B cell (primary cell): ENCODE data around the gene PCDHGB4. TPM values are rescaled to one million over a fixed set of nuclear protein-coding genes. Genes with fewer than 3 reads are reported as not detected.

Experiments
- ATAC-seq: fragments of 200-7000 bp; cut with Tn5 transposase; one replicate; pipeline ENCODE4 v1.10.0; 2021; ENCODE audit warnings: low read depth, mild to moderate bottlenecking, moderate number of reproducible peaks, moderate library complexity
- CTCF ChIA-PET: fragments of 350-600 bp; sonication (Branson Sonifier 250); formaldehyde crosslinking; loops from one replicate; lab custom pipeline; 2021; ENCODE audit warnings: antibody characterized with exemption, inconsistent platforms; lab: Charles Lee
- POLR2A ChIA-PET: fragments of 350-600 bp; sonication (Branson Sonifier 250); formaldehyde crosslinking; loops from one replicate; lab custom pipeline; 2021; ENCODE audit warnings: antibody characterized with exemption; lab: Charles Lee
- DNase-seq: peaks from one replicate; pipeline ENCODE4 v3.0.0; 2013
- H2AFZ ChIP-seq: 2 replicates; pipeline ENCODE4 v1.6.1; 2012; ENCODE audit warnings: mild to moderate bottlenecking, low read depth, low read length; ENCODE audit not compliant: insufficient read depth, poor library complexity, severe bottlenecking
- H3K27ac ChIP-seq, 2 donors: 1 replicate in 1 of 2; 2 replicates in 1 of 2; pipeline ENCODE4 v1.5.1; 2012 to 2013; ENCODE audit warnings: low read length in 2 of 2, mild to moderate bottlenecking in 2 of 2, moderate library complexity in 1 of 2
- H3K27me3 ChIP-seq, 4 experiments: fragments of 200-600 bp in 1 of 4; sonication (generic) in 1 of 4; replicated peaks in 1 of 4; 1 replicate in 2 of 4; 2 replicates in 2 of 4; pipeline versions ENCODE4 v1.6.1 to v1.7.0; 2013 to 2016; ENCODE audit warnings: low read length in 3 of 4, mild to moderate bottlenecking in 2 of 4, mixed read lengths in 1 of 4, moderate library complexity in 1 of 4; ENCODE audit not compliant: insufficient read depth in 4 of 4, control insufficient read depth in 3 of 4; ENCODE audit errors: control extremely low read depth in 1 of 4
- H3K36me3 ChIP-seq, 2 experiments: replicated peaks in 1 of 2; 1 replicate in 1 of 2; 2 replicates in 1 of 2; pipeline versions ENCODE4 v1.6.1 to v1.7.1; 2013; ENCODE audit warnings: low read length in 1 of 2; ENCODE audit not compliant: insufficient read depth in 2 of 2, control insufficient read depth in 1 of 2; ENCODE audit errors: control extremely low read depth in 1 of 2, extremely low read depth in 1 of 2
- H3K4me1 ChIP-seq, 2 donors: fragments of 200-600 bp in 1 of 2; sonication (generic) in 1 of 2; 1 replicate in 1 of 2; 2 replicates in 1 of 2; pipeline versions ENCODE4 v1.5.1 to v1.6.1; 2013 to 2017; ENCODE audit warnings: low read length in 2 of 2; ENCODE audit not compliant: control insufficient read depth in 2 of 2, insufficient read depth in 2 of 2
- H3K4me2 ChIP-seq: replicated peaks from 2 replicates; pipeline ENCODE3; 2012; ENCODE audit warnings: mild to moderate bottlenecking, low read depth, low read length; ENCODE audit not compliant: poor library complexity, severe bottlenecking
- H3K4me3 ChIP-seq, 5 experiments: fragments of 200-600 bp in 1 of 5; sonication (generic) in 1 of 5; 1 replicate in 3 of 5; 2 replicates in 2 of 5; pipeline versions ENCODE4 v1.5.1 to v1.7.0; 2011 to 2016; ENCODE audit warnings: low read length in 4 of 5, mild to moderate bottlenecking in 4 of 5, low read depth in 2 of 5, control low read depth in 1 of 5, moderate library complexity in 1 of 5; ENCODE audit not compliant: insufficient read depth in 1 of 5; ENCODE audit errors: control extremely low read depth in 1 of 5, extremely low read depth in 1 of 5
- H3K79me2 ChIP-seq: fragments of 200-600 bp; sonication (generic); one replicate; pipeline ENCODE4 v1.6.0; 2016; ENCODE audit warnings: low read length; ENCODE audit not compliant: control insufficient read depth, insufficient read depth
- H3K9ac ChIP-seq: fragments of 200-600 bp; sonication (generic); 2 replicates; pipeline ENCODE4 v1.6.1; 2017; ENCODE audit warnings: mild to moderate bottlenecking, low read length, moderate library complexity
- H3K9me3 ChIP-seq, 3 donors: one replicate each; pipeline versions ENCODE4 v1.6.1 to v1.7.1; 2013; ENCODE audit warnings: low read length in 2 of 3; ENCODE audit not compliant: control insufficient read depth in 2 of 3, insufficient read depth in 1 of 3; ENCODE audit errors: control extremely low read depth in 1 of 3
- H4K20me1 ChIP-seq: 2 replicates; pipeline ENCODE4 v1.6.0; 2012; ENCODE audit warnings: mild to moderate bottlenecking, low read length; ENCODE audit not compliant: insufficient read depth, control insufficient read depth, poor library complexity, severe bottlenecking
- H3K27ac Mint-ChIP-seq: one replicate; pipeline ENCODE4 v1.8.0; 2021; ENCODE audit warnings: mixed read lengths
- H3K27me3 Mint-ChIP-seq: one replicate; pipeline ENCODE4 v1.8.0; 2021; ENCODE audit warnings: mixed read lengths
- H3K4me1 Mint-ChIP-seq: one replicate; pipeline ENCODE4 v1.8.0; 2021; ENCODE audit warnings: mixed read lengths
- H3K4me3 Mint-ChIP-seq: one replicate; pipeline ENCODE4 v1.8.0; 2021; ENCODE audit warnings: mixed read lengths
- H3K9me3 Mint-ChIP-seq: one replicate; pipeline ENCODE4 v1.8.0; 2022; ENCODE audit warnings: mixed read lengths; ENCODE audit not compliant: insufficient read depth
- CTCF ChIP-seq: fragments of 200-600 bp; IDR thresholded peaks from one replicate; pipeline ENCODE4 v1.8.0; 2022; ENCODE audit warnings: antibody characterized with exemption, mild to moderate bottlenecking
- EZH2 ChIP-seq: IDR thresholded peaks from 2 replicates; pipeline ENCODE4 v1.6.1; 2012; ENCODE audit warnings: borderline replicate concordance, low read depth, mild to moderate bottlenecking, moderate library complexity, low read length; ENCODE audit not compliant: insufficient read depth, poor library complexity, severe bottlenecking
- WGBS: methylation state at CpG from one replicate; pipeline ENCODE4 v1.1.5; 2013; ENCODE audit warnings: missing lambda C conversion rate; ENCODE audit not compliant: insufficient coverage; 5-methylcytosine and 5-hydroxymethylcytosine counted together
- intact Hi-C: fragments of 100-400 bp; cut with micrococcal nuclease; formaldehyde crosslinking; loops from one replicate; pipeline ENCODE4 v1.10.0; 2022
- polyA plus RNA-seq: library from polyadenylated mRNA; depleted of rRNA; stranded (reverse); fragments of >200 nt; gene quantifications from 2 replicates; pipeline ENCODE4 v1.2.3, GENCODE V29; 2012
- total RNA-seq, 2 donors: library from RNA; stranded (reverse); fragments of 120-200 nt in 1 of 2; gene quantifications; 1 replicate in 1 of 2; 2 replicates in 1 of 2; pipeline versions ENCODE4 v1.2.3 to v1.2.4, GENCODE V29; 2013 to 2022

Gene PCDHGB4
- total and polyA plus RNA-seq, 2 donors (not counting 1 experiment from before 2014, with no cell fraction given), result 0.39 to 1.6 TPM

- H3K4me1 ChIP-seq, result no peaks in the 10 kb centered on the region
- Mint-ChIP-seq H3K27ac (no peak within 1 kb of the TSS), H3K27me3 (peaks cover 58% of the 10 kb centered on the region), H3K4me3 (peak within 1 kb of the TSS; percentile 55), H3K9me3 (peaks cover 13% of the 10 kb centered on the region), H3K4me1 (peaks cover 3% of the 10 kb centered on the region)
- intact Hi-C loops, result no loop called here
- no peaks in the 10 kb centered on the region for H3K79me2 ChIP-seq
- H3K36me3 ChIP-seq, result no peaks in the 10 kb centered on the region
- whole genome bisulfite sequencing, result 32% methylated on average over 29 of the region's 29 CpGs
- TF ChIP-seq EZH2 (no peak), CTCF (peak; percentile 31)
- H3K9ac ChIP-seq, result no peak within 1 kb of the TSS
- DNase-seq (peak; percentile 29), ATAC-seq (no peak)
- H3K4me2 ChIP-seq, result peak within 1 kb of the TSS; percentile 28
- peak within 1 kb of the TSS in 2 of 5 experiments; percentile 21 to 44 for H3K4me3 ChIP-seq
- peaks cover 2 to 49% (median 31%) of the 10 kb centered on the region in 3 donors for H3K9me3 ChIP-seq
- POLR2A ChIA-PET, result no interaction called here
- peak within 1 kb of the TSS; percentile 22 for H2AFZ ChIP-seq
- CTCF ChIA-PET, result interaction anchor here (1.1 to 1.2 kb wide), 3 partner anchors 19 to 207 kb away, joined by 3 to 5 read pairs (median 3); partner anchors contain the start of gene PCDHGA1
- no peak within 1 kb of the TSS for H3K27ac ChIP-seq
- H4K20me1 ChIP-seq, result no peaks in the 10 kb centered on the region
- H3K27me3 ChIP-seq, result peaks cover 0 to 52% (median 26%) of the 10 kb centered on the region in 4 experiments
Measured at GRCh38 chr5:141349917-141350619, 37.4 kb upstream of the PCDHGB4 start, which contains the start of gene PCDHGB1. PCDHGB1 (plus strand) TSS chr5:141350099; CDS start chr5:141350261, 162 bp downstream.

- no peak overlapping the region for H3K4me2 ChIP-seq
- no peak for TF ChIP-seq EZH2
- H3K79me2 ChIP-seq, result no peaks in the 10 kb centered on the region
- intact Hi-C loops, result no loop called here
- H3K4me3 ChIP-seq, result no peak overlapping the region
- Mint-ChIP-seq H3K4me3 (no peak overlapping the region), H3K27me3 (peaks cover 60% of the 10 kb centered on the region), H3K4me1 (peaks cover 3% of the 10 kb centered on the region), H3K9me3 (peaks cover 10% of the 10 kb centered on the region), H3K27ac (no peak overlapping the region)
- H3K36me3 ChIP-seq, result no peaks in the 10 kb centered on the region
- no peak overlapping the region for H3K27ac ChIP-seq
- DNase-seq (no peak), ATAC-seq (no peak)
- peaks cover 0 to 58% (median 29%) of the 10 kb centered on the region in 4 experiments for H3K27me3 ChIP-seq
- no peak overlapping the region for H2AFZ ChIP-seq
- H4K20me1 ChIP-seq, result no peaks in the 10 kb centered on the region
- peaks cover 2 to 48% (median 24%) of the 10 kb centered on the region in 3 donors for H3K9me3 ChIP-seq
- 44% methylated on average over 24 of the region's 36 CpGs for WGBS
- H3K4me1 ChIP-seq, result no peaks in the 10 kb centered on the region
- H3K9ac ChIP-seq, result no peak overlapping the region
- POLR2A ChIA-PET, result no interaction called here
- CTCF ChIA-PET, result no interaction called here
Measured at GRCh38 chr5:141351591-141351990, 35.9 kb upstream of the PCDHGB4 start.
